DND-41 (cell line): ENCODE measurements around the gene SIRT1.

Experiments
- ATAC-seq: fragments of 200-7000 bp; cut with Tn5 transposase; 3 replicates; pipeline ENCODE4 v1.9.1; 2021; ENCODE audit warnings: low read depth; ENCODE audit not compliant: insufficient read depth
- DNase-seq: peaks from one replicate; pipeline ENCODE4 v3.0.0-alpha.2; 2020
- H2AFZ ChIP-seq: 2 replicates; pipeline ENCODE4 v1.6.0; 2012; ENCODE audit warnings: low read depth, low read length
- H3K27ac ChIP-seq: 2 replicates; pipeline ENCODE4 v1.5.1; 2012; ENCODE audit warnings: low read length, inconsistent platforms
- H3K27me3 ChIP-seq: fragments of 200-600 bp; sonication (generic); 2 replicates; pipeline ENCODE4 v1.6.0; 2012; ENCODE audit warnings: low read length, mild to moderate bottlenecking, inconsistent platforms; ENCODE audit not compliant: insufficient read depth, poor library complexity
- H3K36me3 ChIP-seq: 2 replicates; pipeline ENCODE4 v1.5.1; 2012; ENCODE audit warnings: low read length, inconsistent platforms; ENCODE audit not compliant: insufficient read depth
- H3K4me1 ChIP-seq: 2 replicates; pipeline ENCODE4 v1.5.1; 2012; ENCODE audit warnings: mild to moderate bottlenecking, low read length; ENCODE audit not compliant: insufficient read depth
- H3K4me2 ChIP-seq: 2 replicates; pipeline ENCODE4 v1.6.0; 2012; ENCODE audit warnings: mild to moderate bottlenecking, moderate library complexity, low read length, inconsistent platforms; ENCODE audit not compliant: insufficient read depth
- H3K4me3 ChIP-seq, 2 experiments: fragments of 200-600 bp in 1 of 2; shearing (Covaris generic) in 1 of 2; 2 replicates each; pipeline ENCODE4 v1.5.1; 2012 to 2016; ENCODE audit warnings: inconsistent platforms in 2 of 2, low read length in 2 of 2, mild to moderate bottlenecking in 2 of 2, low read depth in 1 of 2, moderate library complexity in 1 of 2
- H3K79me2 ChIP-seq: 2 replicates; pipeline ENCODE4 v1.6.0; 2012; ENCODE audit warnings: low read length, inconsistent platforms; ENCODE audit not compliant: insufficient read depth
- H3K9ac ChIP-seq: 2 replicates; pipeline ENCODE4 v1.6.0; 2012; ENCODE audit warnings: low read depth, mild to moderate bottlenecking, inconsistent platforms, low read length, moderate library complexity
- H3K9me3 ChIP-seq: 2 replicates; pipeline ENCODE4 v1.5.1; 2012; ENCODE audit warnings: low read length, moderate library complexity, mild to moderate bottlenecking, inconsistent platforms; ENCODE audit not compliant: insufficient read depth, severe bottlenecking
- H4K20me1 ChIP-seq: 2 replicates; pipeline ENCODE4 v1.6.0; 2012; ENCODE audit warnings: low read length; ENCODE audit not compliant: insufficient read depth
- CTCF ChIP-seq: IDR thresholded peaks from 2 replicates; pipeline ENCODE4 v1.5.1; 2012; ENCODE audit warnings: borderline replicate concordance, low read length, moderate library complexity, mild to moderate bottlenecking; ENCODE audit not compliant: poor library complexity, severe bottlenecking; ENCODE audit errors: extremely low read depth
- EZH2 ChIP-seq: IDR thresholded peaks from 3 replicates; pipeline ENCODE4 v1.6.1; 2012; ENCODE audit warnings: borderline replicate concordance, low read depth, mild to moderate bottlenecking, moderate library complexity, low read length, inconsistent platforms; ENCODE audit not compliant: severe bottlenecking

Gene SIRT1

GRCh38 chr10:67923551-67923950, 39.1 kb downstream of the SIRT1 start:
- ATAC-seq: no peak

GRCh38 chr10:67924136-67924535, 39.7 kb downstream of the SIRT1 start:
- no peak overlapping the region for H3K4me2 ChIP-seq
- H3K4me3 ChIP-seq: no peak overlapping the region
- H3K9ac ChIP-seq: no peak overlapping the region
- no peak for ATAC-seq
- H4K20me1 ChIP-seq: no peaks in the 10 kb centered on the region
- no peaks in the 10 kb centered on the region for H3K79me2 ChIP-seq
- no peaks in the 10 kb centered on the region for H3K9me3 ChIP-seq
- TF ChIP-seq EZH2: no peak
- TF ChIP-seq CTCF: no peak
- H3K27me3 ChIP-seq: no peaks in the 10 kb centered on the region
- no peak for DNase-seq
- H2AFZ ChIP-seq: no peak overlapping the region
- no peaks in the 10 kb centered on the region for H3K4me1 ChIP-seq
- H3K36me3 ChIP-seq: peaks cover 12% of the 10 kb centered on the region; the same call in 1 of the 2 replicates
- no peak overlapping the region for H3K27ac ChIP-seq

More at GRCh38 chr10:67923551-67923950, 39.1 kb downstream of the SIRT1 start:
- Histone ChIP-seq H3K79me2 (no peaks in the 10 kb centered on the region), H3K36me3 (peaks cover 14% of the 10 kb centered on the region; the same call in 1 of the 2 replicates), H3K27me3 (no peaks in the 10 kb centered on the region), H4K20me1 (no peaks in the 10 kb centered on the region), H3K9ac (no peak overlapping the region), H3K27ac (no peak overlapping the region), H3K4me2 (no peak overlapping the region), H2AFZ (no peak overlapping the region), H3K4me1 (no peaks in the 10 kb centered on the region), H3K9me3 (no peaks in the 10 kb centered on the region), H3K4me3 (no peak overlapping the region)
- no peak for TF ChIP-seq EZH2
- no peak for TF ChIP-seq CTCF
- DNase-seq: no peak

GRCh38 chr10:67925449-67926005, 41.1 kb downstream of the SIRT1 start:
- no peaks in the 10 kb centered on the region for H3K9me3 ChIP-seq
- H3K27ac ChIP-seq: no peak overlapping the region
- H3K4me1 ChIP-seq: no peaks in the 10 kb centered on the region
- peaks cover 15% of the 10 kb centered on the region; the same call in 1 of the 2 replicates for H3K36me3 ChIP-seq
- no peak overlapping the region for H3K4me2 ChIP-seq
- H3K4me3 ChIP-seq: no peak overlapping the region
- no peak overlapping the region for H2AFZ ChIP-seq
- H3K79me2 ChIP-seq: no peaks in the 10 kb centered on the region
- ATAC-seq: 0 out of 3 replicates have a peak, but pooled peaks have one; percentile 22
- H4K20me1 ChIP-seq: no peaks in the 10 kb centered on the region
- TF ChIP-seq CTCF (no peak), EZH2 (no peak)
- H3K27me3 ChIP-seq: no peaks in the 10 kb centered on the region
- DNase-seq: no peak
- no peak overlapping the region for H3K9ac ChIP-seq
